Activated CD4-positive, alpha-beta memory T cell treated with anti-CD3 and anti-CD28 coated beads, Interleukin-2, amount 10 ng/mL, durations not matched to agents 7 days and 5 days (primary cell): ENCODE results near the gene LRP5. TPM values are rescaled to one million over a fixed set of nuclear protein-coding genes. Genes with fewer than 3 reads are reported as not detected.
"Not testable (repeated sequence)": the region's sequence is repeated elsewhere in the genome, so short reads cannot be mapped to it uniquely, and the experiment has no call there.

Experiments used
- CTCF ChIA-PET: fragments of 350-600 bp; sonication (Branson Sonifier 250); formaldehyde crosslinking; loops from one replicate; lab custom pipeline; 2021; ENCODE audit warnings: antibody characterized with exemption, inconsistent platforms; lab: Charles Lee
- POLR2A ChIA-PET: fragments of 350-600 bp; sonication (Branson Sonifier 250); formaldehyde crosslinking; loops from one replicate; lab custom pipeline; 2021; ENCODE audit warnings: antibody characterized with exemption; lab: Charles Lee
- DNase-seq: peaks from one replicate; pipeline ENCODE4 v3.0.0-alpha.2; 2020
- H3K27ac Mint-ChIP-seq: one replicate; pipeline ENCODE4 v1.8.0; 2021; ENCODE audit warnings: mild to moderate bottlenecking, mixed read lengths
- H3K27me3 Mint-ChIP-seq: one replicate; pipeline ENCODE4 v1.8.0; 2021; ENCODE audit warnings: mixed read lengths
- H3K36me3 Mint-ChIP-seq: one replicate; pipeline ENCODE4 v1.8.0; 2021; ENCODE audit warnings: low read depth, mixed read lengths
- H3K4me1 Mint-ChIP-seq: one replicate; pipeline ENCODE4 v1.8.0; 2021; ENCODE audit warnings: mixed read lengths
- H3K4me3 Mint-ChIP-seq: one replicate; pipeline ENCODE4 v1.8.0; 2021; ENCODE audit warnings: mild to moderate bottlenecking, mixed read lengths
- H3K9me3 Mint-ChIP-seq: one replicate; pipeline ENCODE4 v1.8.0; 2021; ENCODE audit warnings: mixed read lengths
- total RNA-seq, 2 experiments: library from RNA; stranded (reverse); gene quantifications; one replicate each; pipeline ENCODE4 v1.2.3, GENCODE V29; 2021

LRP5 gene
- total RNA-seq, 2 experiments from 2014 or later = 12.3 to 13.5 TPM

GRCh38 chr11:68271781-68272608 is 40.4 kb upstream of the LRP5 start, which contains the start of gene C11orf24:
TSS of gene C11orf24 (minus strand) at chr11:68271973. CDS start at chr11:68263767, 8,206 bp downstream.
- DNase-seq = peak; percentile 94
- CTCF ChIA-PET = interaction anchor here (0.9 to 4.7 kb wide), 12 partner anchors 7 to 188 kb away, joined by 3 to 72 read pairs (median 6); partner anchors contain the start of gene PPP6R3
- POLR2A ChIA-PET = interaction anchor here (0.7 to 3.2 kb wide), 18 partner anchors 10 to 1804 kb away, joined by 3 to 42 read pairs (median 4); partner anchors contain the start of gene PPP6R3
- no peaks in the 10 kb centered on the region for H3K27me3 Mint-ChIP-seq
- peak within 1 kb of the TSS; percentile 98 for H3K4me3 Mint-ChIP-seq
- H3K4me1 Mint-ChIP-seq = peaks cover 46% of the 10 kb centered on the region
- peak within 1 kb of the TSS; percentile 99 for H3K27ac Mint-ChIP-seq
- H3K9me3 Mint-ChIP-seq = no peaks in the 10 kb centered on the region
- H3K36me3 Mint-ChIP-seq = peaks cover 18% of the 10 kb centered on the region

GRCh38 chr11:68273026-68273738 is 39.2 kb upstream of the LRP5 start:
- H3K4me1 Mint-ChIP-seq = peaks cover 44% of the 10 kb centered on the region
- POLR2A ChIA-PET = interaction anchor here (0.7 to 3.2 kb wide), 7 partner anchors 9 to 233 kb away, joined by 3 to 42 read pairs (median 7); partner anchors contain the start of gene PPP6R3
- peak overlapping the region; percentile 99 for H3K27ac Mint-ChIP-seq

DNA sequence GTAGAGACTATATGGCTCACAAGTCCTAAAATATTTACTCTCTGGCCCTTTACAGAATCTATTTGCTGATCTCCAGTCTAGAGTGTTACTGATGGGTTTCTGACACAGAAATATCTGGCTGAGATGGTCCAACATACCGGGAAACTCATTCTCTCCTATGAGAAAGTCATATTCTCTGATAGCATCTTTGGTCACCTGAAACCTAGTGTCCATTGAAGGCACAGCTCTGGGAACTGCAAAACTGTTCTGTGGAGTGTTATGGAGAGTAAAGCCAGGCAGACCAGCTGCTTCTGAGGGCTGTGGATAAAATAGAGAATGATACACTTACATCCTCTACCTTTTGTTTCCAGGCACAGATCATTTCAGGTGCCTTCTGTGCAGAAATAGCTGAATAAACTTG is 38.1 kb upstream of the LRP5 start:
- Mint-ChIP-seq H3K36me3 (peaks cover 8% of the 10 kb centered on the region), H3K27ac (no peak overlapping the region), H3K4me3 (peak overlapping the region; percentile 25), H3K4me1 (peaks cover 38% of the 10 kb centered on the region), H3K27me3 (no peaks in the 10 kb centered on the region), H3K9me3 (no peaks in the 10 kb centered on the region)
- DNase-seq = no peak
- ChIA-PET POLR2A (no interaction called here), CTCF (interaction anchor here (0.5 to 1.3 kb wide), 3 partner anchors 9 to 65 kb away, joined by 3 to 5 read pairs (median 3); no protein-coding TSS in a partner anchor)

More at GRCh38 chr11:68273026-68273738, 39.2 kb upstream of the LRP5 start:
- Mint-ChIP-seq H3K27me3 (no peaks in the 10 kb centered on the region), H3K4me3 (peak overlapping the region; percentile 98), H3K9me3 (no peaks in the 10 kb centered on the region), H3K36me3 (peaks cover 8% of the 10 kb centered on the region)
- DNase-seq = no peak
- CTCF ChIA-PET = interaction anchor here (1.0 to 4.7 kb wide), 8 partner anchors 9 to 110 kb away, joined by 3 to 72 read pairs (median 6); no protein-coding TSS in a partner anchor

- ChIA-PET POLR2A (no interaction called here), CTCF (no interaction called here)
- no peak overlapping the region for H3K27ac Mint-ChIP-seq
- no peak overlapping the region for H3K4me3 Mint-ChIP-seq
- H3K27me3 Mint-ChIP-seq = peaks cover 4% of the 10 kb centered on the region
- peaks cover 8% of the 10 kb centered on the region for H3K36me3 Mint-ChIP-seq
- DNase-seq = no peak
- peaks cover 28% of the 10 kb centered on the region for H3K4me1 Mint-ChIP-seq
- no peaks in the 10 kb centered on the region for H3K9me3 Mint-ChIP-seq
Observed at GRCh38 chr11:68275721-68276507, 36.5 kb upstream of the LRP5 start.

DNA sequence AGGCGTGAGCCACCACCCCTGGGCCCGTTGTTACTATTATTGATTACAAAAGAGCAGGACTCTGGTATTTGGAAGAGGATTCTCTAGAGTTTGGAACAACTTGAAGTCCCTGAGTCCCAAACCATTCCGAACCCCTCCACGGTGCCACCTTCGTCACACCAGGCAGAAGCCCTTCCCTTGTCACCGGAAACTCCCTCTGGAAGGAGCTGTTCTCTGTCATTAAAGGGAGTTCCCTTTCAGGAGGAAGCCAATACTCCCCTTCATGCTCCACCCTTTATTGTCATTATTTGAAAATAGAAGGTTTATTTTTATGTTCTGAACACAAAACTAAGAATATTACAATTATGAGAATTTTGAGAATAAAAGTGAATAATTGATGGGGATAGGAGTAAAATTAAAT is 35.5 kb upstream of the LRP5 start:
- Mint-ChIP-seq H3K9me3 (no peaks in the 10 kb centered on the region), H3K27ac (no peak overlapping the region), H3K4me1 (peaks cover 31% of the 10 kb centered on the region), H3K27me3 (peaks cover 4% of the 10 kb centered on the region), H3K36me3 (peaks cover 8% of the 10 kb centered on the region), H3K4me3 (no peak overlapping the region)
- no peak for DNase-seq
- ChIA-PET POLR2A (no interaction called here), CTCF (interaction anchor here (4.0 kb wide), 1 partner anchor 21 kb away, joined by 13 read pairs; no protein-coding TSS in a partner anchor)

GRCh38 chr11:68279676-68280075 is 32.7 kb upstream of the LRP5 start:
- peaks cover 5% of the 10 kb centered on the region for H3K9me3 Mint-ChIP-seq
- ChIA-PET POLR2A (interaction anchor here (5.3 kb wide), 1 partner anchor 8 kb away, joined by 30 read pairs; the partner anchor contains the start of gene C11orf24), CTCF (interaction anchor here (1.3 to 4.0 kb wide), 3 partner anchors 9 to 18 kb away, joined by 3 to 13 read pairs (median 6); partner anchors contain the start of gene C11orf24)
- H3K27me3 Mint-ChIP-seq = peaks cover 9% of the 10 kb centered on the region
- DNase-seq = no peak
- no peak overlapping the region for H3K4me3 Mint-ChIP-seq
- H3K4me1 Mint-ChIP-seq = peaks cover 29% of the 10 kb centered on the region
- H3K36me3 Mint-ChIP-seq = peaks cover 8% of the 10 kb centered on the region
- no peak overlapping the region for H3K27ac Mint-ChIP-seq

DNA sequence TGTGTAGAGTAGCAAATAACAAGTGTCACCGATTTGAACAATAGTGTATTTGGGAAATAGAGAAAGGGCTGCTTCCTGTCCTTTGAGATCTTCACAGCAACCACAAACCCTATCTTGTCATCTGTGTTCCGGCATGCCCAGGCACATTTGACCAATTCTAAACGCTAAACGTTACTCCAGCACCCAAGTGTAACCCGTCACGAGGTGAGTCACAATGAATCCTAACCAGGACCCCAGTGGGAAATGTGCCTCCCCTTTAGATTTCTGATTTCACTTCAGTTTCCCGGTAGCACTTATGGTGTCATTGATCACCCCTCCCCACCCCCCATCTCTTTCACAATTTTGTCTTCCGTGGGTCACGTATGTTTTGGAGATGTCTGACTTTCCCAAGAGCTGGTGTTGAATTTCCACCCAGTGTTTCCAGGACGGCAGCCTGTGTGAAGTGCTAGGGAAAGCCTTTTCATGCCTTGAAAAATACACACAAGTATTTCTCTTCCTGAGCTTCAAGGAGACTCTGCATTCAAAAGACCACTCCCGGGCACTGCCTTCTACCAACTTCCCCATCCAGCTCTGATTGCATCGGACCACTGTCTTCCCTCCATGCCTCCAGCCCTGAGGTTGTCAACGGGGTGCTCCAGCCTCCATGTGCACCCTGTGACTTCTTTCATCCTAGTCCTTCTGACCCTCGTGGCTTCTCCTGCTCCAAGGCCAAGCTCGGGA is 30.1 kb upstream of the LRP5 start:
- peak overlapping the region; percentile 74 for H3K27ac Mint-ChIP-seq
- peaks cover 8% of the 10 kb centered on the region for H3K36me3 Mint-ChIP-seq
- H3K4me1 Mint-ChIP-seq = peaks cover 28% of the 10 kb centered on the region
- peak; percentile 64 for DNase-seq
- H3K27me3 Mint-ChIP-seq = peaks cover 17% of the 10 kb centered on the region
- H3K4me3 Mint-ChIP-seq = peak overlapping the region; percentile 45
- ChIA-PET CTCF (interaction anchor here (0.9 to 2.3 kb wide), 3 partner anchors 11 to 17 kb away, joined by 3 to 15 read pairs (median 4); partner anchors contain the start of gene C11orf24), POLR2A (interaction anchor here (5.3 kb wide), 1 partner anchor 10 kb away, joined by 30 read pairs; the partner anchor contains the start of gene C11orf24)
- H3K9me3 Mint-ChIP-seq = peaks cover 9% of the 10 kb centered on the region

GRCh38 chr11:68282861-68283230 is 29.5 kb upstream of the LRP5 start:
- Mint-ChIP-seq H3K4me3 (no peak overlapping the region), H3K27me3 (peaks cover 20% of the 10 kb centered on the region), H3K27ac (peak overlapping the region; percentile 74), H3K36me3 (peaks cover 8% of the 10 kb centered on the region), H3K9me3 (peaks cover 9% of the 10 kb centered on the region), H3K4me1 (peaks cover 28% of the 10 kb centered on the region)
- no peak for DNase-seq
- POLR2A ChIA-PET = interaction anchor here (5.3 kb wide), 1 partner anchor 11 kb away, joined by 30 read pairs; the partner anchor contains the start of gene C11orf24
- CTCF ChIA-PET = interaction anchor here (0.9 to 2.3 kb wide), 3 partner anchors 11 to 16 kb away, joined by 3 to 15 read pairs (median 4); partner anchors contain the start of gene C11orf24

DNA sequence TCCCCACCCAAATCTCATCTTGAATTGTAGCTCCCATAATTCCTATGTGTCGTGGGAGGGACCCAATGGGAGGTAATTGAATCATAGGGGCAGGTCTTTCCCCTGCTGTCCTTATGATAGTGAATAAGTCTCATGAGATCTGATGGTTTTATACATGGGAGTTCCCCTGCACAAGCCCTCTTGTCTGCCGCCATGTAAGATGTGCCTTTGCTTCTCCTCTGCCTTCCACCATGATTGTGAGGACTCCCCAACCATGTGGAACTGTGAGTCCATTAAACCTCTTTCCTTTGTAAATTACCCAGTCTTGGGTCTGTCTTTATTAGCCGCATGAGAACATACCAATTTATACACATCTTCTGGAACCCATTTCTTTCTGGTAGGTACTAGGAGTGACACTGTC is 27.8 kb upstream of the LRP5 start:
- ChIA-PET CTCF (interaction anchor here (1.0 kb wide), 2 partner anchors 12 to 13 kb away, joined by 3 to 6 read pairs; partner anchors contain the start of gene C11orf24), POLR2A (interaction anchor here (5.3 kb wide), 1 partner anchor 13 kb away, joined by 30 read pairs; the partner anchor contains the start of gene C11orf24)
- H3K4me3 Mint-ChIP-seq, H3K27ac Mint-ChIP-seq, DNase-seq, H3K36me3 Mint-ChIP-seq: not testable (repeated sequence)
- Mint-ChIP-seq H3K4me1 (peaks cover 28% of the 10 kb centered on the region), H3K27me3 (peaks cover 24% of the 10 kb centered on the region), H3K9me3 (peaks cover 14% of the 10 kb centered on the region)

- Mint-ChIP-seq H3K36me3 (peaks cover 10% of the 10 kb centered on the region), H3K27me3 (peaks cover 22% of the 10 kb centered on the region), H3K9me3 (peaks cover 16% of the 10 kb centered on the region), H3K4me3 (no peak overlapping the region), H3K4me1 (peaks cover 13% of the 10 kb centered on the region), H3K27ac (no peak overlapping the region)
- CTCF ChIA-PET = interaction anchor here (0.7 to 0.9 kb wide), 2 partner anchors 9 to 14 kb away, joined by 3 to 4 read pairs; no protein-coding TSS in a partner anchor
- POLR2A ChIA-PET = interaction anchor here (1.0 kb wide), 1 partner anchor 15 kb away, joined by 3 read pairs; no protein-coding TSS in a partner anchor
- no peak for DNase-seq
Observed at GRCh38 chr11:68287419-68287818, 25.0 kb upstream of the LRP5 start.

DNA sequence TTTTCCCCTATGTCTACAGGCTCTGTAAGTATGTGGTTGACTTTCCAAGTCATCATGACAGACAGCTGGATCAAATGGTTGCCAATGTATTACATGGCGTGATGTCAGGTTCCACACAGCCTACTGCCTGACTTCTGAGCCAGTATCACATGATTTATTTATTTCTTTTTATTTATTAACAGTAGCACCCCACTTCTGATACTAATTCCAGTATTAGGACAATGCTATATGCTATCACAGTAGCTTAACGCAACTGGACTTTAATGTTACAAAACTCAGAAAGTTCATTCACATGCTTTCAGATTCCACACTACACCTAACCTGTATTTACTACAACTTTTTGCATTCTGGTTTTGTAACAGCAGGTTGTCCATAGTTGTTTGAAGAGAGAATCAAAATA is 22.9 kb upstream of the LRP5 start:
- POLR2A ChIA-PET = interaction anchor here (1.0 to 1.2 kb wide), 2 partner anchors 18 to 32 kb away, joined by 3 to 7 read pairs; partner anchors contain the start of gene C11orf24
- no peak for DNase-seq
- Mint-ChIP-seq H3K9me3 (peaks cover 12% of the 10 kb centered on the region), H3K36me3 (peaks cover 7% of the 10 kb centered on the region), H3K27me3 (peaks cover 22% of the 10 kb centered on the region), H3K4me1 (peaks cover under 1% of the 10 kb centered on the region), H3K27ac (no peak overlapping the region), H3K4me3 (no peak overlapping the region)
- CTCF ChIA-PET = no interaction called here
